GM12892 (cell line): ENCODE measurements around the gene VANGL1.

Experiments used
- POLR2A ChIP-seq: IDR thresholded peaks from 2 replicates; pipeline ENCODE4 v1.6.1; 2011; ENCODE audit warnings: low read depth, low read length, control low read depth
- TAF1 ChIP-seq: IDR thresholded peaks from 2 replicates; pipeline ENCODE4 v1.6.1; 2011; ENCODE audit warnings: low read depth, mild to moderate bottlenecking, control low read depth, low read length, borderline replicate concordance

DNA sequence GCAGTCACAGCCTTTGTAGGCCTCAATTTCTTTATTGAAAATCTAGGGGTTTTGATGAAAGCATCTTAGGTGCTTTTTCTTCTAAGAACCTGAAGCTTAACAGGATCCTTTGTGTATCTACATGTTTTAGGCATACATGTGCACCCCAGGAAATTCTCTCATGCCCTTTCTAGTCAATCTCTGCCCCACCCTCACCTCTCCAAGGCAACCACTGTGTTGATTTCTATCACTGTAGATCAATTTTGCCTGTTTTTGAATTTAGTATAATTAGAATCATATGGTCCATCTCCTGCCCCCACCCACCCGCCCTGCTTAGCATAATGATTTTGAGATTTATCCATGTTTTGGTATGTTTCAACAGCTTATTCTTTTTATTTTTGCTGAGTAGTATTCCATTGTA, 19.4 kb downstream of the VANGL1 start:
- no peak for TF ChIP-seq POLR2A
- no peak for TF ChIP-seq TAF1
